ENCODE measurements around the gene ZNHIT6. TPM values are rescaled to one million over a fixed set of nuclear protein-coding genes. Genes with fewer than 3 reads are reported as not detected.

The ZNHIT6 gene
- polyA plus RNA-seq, 1 donor (not counting 4 experiments of a cell fraction or from before 2014, with no cell fraction given), result 20.9 TPM

- H3K79me2 ChIP-seq (ENCODE audit: control insufficient read depth, insufficient read depth, low read length), result no peaks in the 10 kb centered on the region
- H3K9me1 ChIP-seq (ENCODE audit: control insufficient read depth, extremely low read depth, insufficient read depth, low read length), result no peaks in the 10 kb centered on the region
- no peak overlapping the region for H3K4me3 ChIP-seq (ENCODE audit: control insufficient read depth in 2 of 3, extremely low read depth in 1 of 3, insufficient read depth in 2 of 3, low read depth in 1 of 3, low read length in 3 of 3)
- H3K4me1 ChIP-seq (ENCODE audit: control insufficient read depth, extremely low read depth, insufficient read depth, low read length), result no peaks in the 10 kb centered on the region
- DNase-seq (ENCODE audit: low read depth, low spot score) (no peak), FAIRE-seq (no peak)
- H3K4me2 ChIP-seq (ENCODE audit: control insufficient read depth, extremely low read depth, insufficient read depth, low read depth, low read length), result no peak overlapping the region
- no peak overlapping the region for H3K9ac ChIP-seq (ENCODE audit: control insufficient read depth, extremely low read depth, insufficient read depth, low read length)
- TF ChIP-seq EZH2 (IDR thresholded peaks at IDR 0.05; ENCODE audit: low read length), result no peak
- TF ChIP-seq CTCF (optimal IDR thresholded peaks at IDR 0.05 in 1 of 3, IDR thresholded peaks at IDR 0.05 in 1 of 3, conservative IDR thresholded peaks at IDR 0.05 in 1 of 3; ENCODE audit: extremely low read depth in 1 of 3, insufficient read depth in 2 of 3, low read length in 3 of 3), result no peak
- H2AFZ ChIP-seq (ENCODE audit: control insufficient read depth, low read length), result no peak overlapping the region
- no peaks in the 10 kb centered on the region for H3K36me3 ChIP-seq (ENCODE audit: control insufficient read depth in 2 of 2, extremely low read depth in 1 of 2, insufficient read depth in 2 of 2, low read length in 2 of 2)
- no peaks in the 10 kb centered on the region for H4K20me1 ChIP-seq (ENCODE audit: control insufficient read depth, extremely low read depth, insufficient read depth, low read length)
- H3K27ac ChIP-seq (ENCODE audit: control insufficient read depth, insufficient read depth, low read length), result no peak overlapping the region
- no peaks in the 10 kb centered on the region for H3K9me3 ChIP-seq (ENCODE audit: control insufficient read depth, low read depth, low read length)
- dilution Hi-C loops (cut with MboI; ENCODE audit: extremely low pct_ligation_motif_present, low sequenced_read_pairs), result no loop called here
- H3K27me3 ChIP-seq (ENCODE audit: control insufficient read depth, extremely low read depth, insufficient read depth, low read length), result no peaks in the 10 kb centered on the region
Observed at GRCh38 chr1:85748120-85748519, 39.9 kb upstream of the ZNHIT6 start.

- Histone ChIP-seq H3K9ac (ENCODE audit: control insufficient read depth, extremely low read depth, insufficient read depth, low read length) (no peak overlapping the region), H3K36me3 (ENCODE audit: control insufficient read depth in 2 of 2, extremely low read depth in 1 of 2, insufficient read depth in 2 of 2, low read length in 2 of 2) (no peaks in the 10 kb centered on the region), H4K20me1 (ENCODE audit: control insufficient read depth, extremely low read depth, insufficient read depth, low read length) (no peaks in the 10 kb centered on the region), H3K79me2 (ENCODE audit: control insufficient read depth, insufficient read depth, low read length) (no peaks in the 10 kb centered on the region), H3K27me3 (ENCODE audit: control insufficient read depth, extremely low read depth, insufficient read depth, low read length) (no peaks in the 10 kb centered on the region), H3K9me3 (ENCODE audit: control insufficient read depth, low read depth, low read length) (no peaks in the 10 kb centered on the region), H3K4me3 (ENCODE audit: control insufficient read depth in 2 of 3, extremely low read depth in 1 of 3, insufficient read depth in 2 of 3, low read depth in 1 of 3, low read length in 3 of 3) (no peak overlapping the region), H3K4me1 (ENCODE audit: control insufficient read depth, extremely low read depth, insufficient read depth, low read length) (no peaks in the 10 kb centered on the region), H3K9me1 (ENCODE audit: control insufficient read depth, extremely low read depth, insufficient read depth, low read length) (no peaks in the 10 kb centered on the region), H3K27ac (ENCODE audit: control insufficient read depth, insufficient read depth, low read length) (no peak overlapping the region), H3K4me2 (ENCODE audit: control insufficient read depth, extremely low read depth, insufficient read depth, low read depth, low read length) (no peak overlapping the region), H2AFZ (ENCODE audit: control insufficient read depth, low read length) (no peak overlapping the region)
- FAIRE-seq, result no peak
- DNase-seq (ENCODE audit: low read depth, low spot score), result no peak
- no peak for TF ChIP-seq EZH2 (IDR thresholded peaks at IDR 0.05; ENCODE audit: low read length)
- no peak for TF ChIP-seq CTCF (optimal IDR thresholded peaks at IDR 0.05 in 1 of 3, IDR thresholded peaks at IDR 0.05 in 1 of 3, conservative IDR thresholded peaks at IDR 0.05 in 1 of 3; ENCODE audit: extremely low read depth in 1 of 3, insufficient read depth in 2 of 3, low read length in 3 of 3)
- dilution Hi-C loops (cut with MboI; ENCODE audit: extremely low pct_ligation_motif_present, low sequenced_read_pairs), result no loop called here
Observed at GRCh38 chr1:85746777-85747176, 38.5 kb upstream of the ZNHIT6 start.
